HEK293T (cell line): ENCODE data around the gene CTNNA3.

Experiments
- CTCF ChIA-PET: fragments of 350-600 bp; formaldehyde crosslinking; extraction: SDS; loops from one replicate; lab custom pipeline; 2021; ENCODE audit warnings: antibody characterized with exemption, inconsistent platforms; lab: Yijun Ruan, JAX
- POLR2A ChIA-PET: fragments of 350-600 bp; formaldehyde crosslinking; extraction: SDS; loops from one replicate; lab custom pipeline; 2020; ENCODE audit warnings: antibody characterized with exemption, inconsistent platforms; lab: Yijun Ruan, JAX
- DNase-seq: peaks from one replicate; pipeline ENCODE4 v3.0.0; 2012; ENCODE audit warnings: mixed read lengths; ENCODE audit errors: extremely low spot score
- ARNT ChIP-seq: fragments of 450-650 bp; IDR thresholded peaks from 2 replicates; pipeline ENCODE4 v1.6.1; 2017; ENCODE audit warnings: mild to moderate bottlenecking
- BHLHE40 ChIP-seq: fragments of 450-650 bp; IDR thresholded peaks from 2 replicates; pipeline ENCODE4 v1.6.1; 2016; ENCODE audit warnings: mild to moderate bottlenecking, moderate library complexity, borderline replicate concordance
- CTBP1 ChIP-seq: fragments of 450-650 bp; IDR thresholded peaks from 2 replicates; pipeline ENCODE4 v1.6.1; 2016; ENCODE audit warnings: borderline replicate concordance
- ELF4 ChIP-seq: fragments of 450-650 bp; IDR thresholded peaks from 2 replicates; pipeline ENCODE4 v1.6.1; 2017; ENCODE audit warnings: antibody characterized with exemption
- FOXA1 ChIP-seq: fragments of 450-650 bp; IDR thresholded peaks from 2 replicates; pipeline ENCODE4 v1.6.1; 2016; ENCODE audit warnings: mild to moderate bottlenecking
- FOXK2 ChIP-seq: fragments of 450-650 bp; IDR thresholded peaks from 2 replicates; pipeline ENCODE4 v1.6.1; 2016; ENCODE audit warnings: mild to moderate bottlenecking
- FOXM1 ChIP-seq: fragments of 450-650 bp; IDR thresholded peaks from 2 replicates; pipeline ENCODE4 v1.6.1; 2017; ENCODE audit warnings: mild to moderate bottlenecking, borderline replicate concordance
- HDGF ChIP-seq: fragments of 450-650 bp; IDR thresholded peaks from 2 replicates; pipeline ENCODE4 v1.6.1; 2017; ENCODE audit warnings: antibody characterized with exemption, borderline replicate concordance
- L3MBTL2 ChIP-seq: fragments of 450-650 bp; conservative IDR thresholded peaks from 2 replicates; pipeline ENCODE4 v1.6.1; 2016; ENCODE audit warnings: mild to moderate bottlenecking
- LEF1 ChIP-seq: fragments of 450-650 bp; IDR thresholded peaks from 2 replicates; pipeline ENCODE4 v1.6.1; 2017; ENCODE audit warnings: mild to moderate bottlenecking, borderline replicate concordance
- NFRKB ChIP-seq: fragments of 450-650 bp; IDR thresholded peaks from 2 replicates; pipeline ENCODE4 v1.6.1; 2016; ENCODE audit warnings: mild to moderate bottlenecking, moderate library complexity
- SP1 ChIP-seq: fragments of 450-650 bp; IDR thresholded peaks from 2 replicates; pipeline ENCODE4 v1.6.1; 2017
- SUZ12 ChIP-seq: fragments of 450-650 bp; IDR thresholded peaks from 2 replicates; pipeline ENCODE4 v1.6.1; 2016; ENCODE audit warnings: mild to moderate bottlenecking
- TARDBP ChIP-seq: fragments of 450-650 bp; IDR thresholded peaks from 2 replicates; pipeline ENCODE4 v1.6.1; 2016
- ZNF384 ChIP-seq: fragments of 450-650 bp; IDR thresholded peaks from 2 replicates; pipeline ENCODE4 v1.6.1; 2016
- TF ChIP-seq, protein P1 (sequence below): fragments of 450-650 bp; IDR thresholded peaks from 2 replicates; pipeline ENCODE4 v1.6.1; 2016

The CTNNA3 gene

DNA sequence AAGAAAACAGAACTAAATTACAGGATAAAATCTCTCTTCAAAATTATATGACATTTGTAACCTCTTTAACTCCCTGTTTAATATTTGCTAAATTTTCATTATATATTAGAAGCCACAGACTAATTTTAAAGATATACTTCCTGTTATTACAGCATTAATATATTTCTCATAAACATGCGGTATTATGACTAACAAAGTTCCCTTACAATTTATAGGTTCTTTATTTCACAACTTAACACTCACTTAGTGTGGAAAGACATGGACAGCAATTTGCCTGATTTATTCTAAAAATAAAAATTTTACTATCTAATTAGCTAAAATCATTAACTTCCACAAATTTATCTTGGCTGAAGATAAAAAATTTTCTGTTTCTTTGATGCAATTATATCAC lies 29.0 kb downstream of the CTNNA3 start:
- no peak for DNase-seq
- ChIA-PET CTCF (interaction anchor here (0.6 to 0.7 kb wide), 2 partner anchors 113 to 211 kb away, joined by 4 to 9 read pairs; no protein-coding TSS in a partner anchor), POLR2A (no interaction called here)
- TF ChIP-seq FOXM1 (no peak), SUZ12 (no peak)

DNA sequence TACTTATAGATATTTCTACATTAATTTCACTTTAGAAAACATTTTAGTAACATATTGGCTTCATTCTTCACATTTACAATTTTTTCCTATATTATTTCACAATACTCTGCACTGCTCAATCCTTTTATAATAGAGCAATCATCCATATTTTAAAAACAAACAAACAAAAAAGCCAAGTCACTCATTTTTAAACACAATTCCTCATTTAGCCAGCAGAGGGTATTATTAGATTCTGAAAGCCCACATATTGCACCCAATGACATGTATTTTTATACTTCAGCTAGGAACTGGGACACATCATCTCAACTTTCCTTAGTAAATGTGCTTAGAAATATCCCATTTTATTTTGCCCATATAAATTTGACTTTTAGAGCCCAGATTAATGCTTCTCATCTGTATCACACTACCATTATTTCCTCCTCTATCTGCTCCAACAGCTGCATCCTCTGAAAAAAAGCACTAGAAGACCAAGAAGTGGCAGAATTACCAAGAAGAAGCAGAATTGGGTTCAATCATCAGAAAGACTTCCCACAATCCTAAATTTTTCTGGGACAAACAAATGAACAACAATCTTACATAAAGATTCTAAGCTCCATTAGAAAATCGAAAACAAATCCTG lies 29.5 kb downstream of the CTNNA3 start:
- DNase-seq: peak; percentile 17
- TF ChIP-seq, protein P1, sequence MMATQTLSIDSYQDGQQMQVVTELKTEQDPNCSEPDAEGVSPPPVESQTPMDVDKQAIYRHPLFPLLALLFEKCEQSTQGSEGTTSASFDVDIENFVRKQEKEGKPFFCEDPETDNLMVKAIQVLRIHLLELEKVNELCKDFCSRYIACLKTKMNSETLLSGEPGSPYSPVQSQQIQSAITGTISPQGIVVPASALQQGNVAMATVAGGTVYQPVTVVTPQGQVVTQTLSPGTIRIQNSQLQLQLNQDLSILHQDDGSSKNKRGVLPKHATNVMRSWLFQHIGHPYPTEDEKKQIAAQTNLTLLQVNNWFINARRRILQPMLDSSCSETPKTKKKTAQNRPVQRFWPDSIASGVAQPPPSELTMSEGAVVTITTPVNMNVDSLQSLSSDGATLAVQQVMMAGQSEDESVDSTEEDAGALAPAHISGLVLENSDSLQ: 0 out of 2 replicates have a peak, but pooled peaks have one; percentile 17
- no peak for TF ChIP-seq FOXM1
- TF ChIP-seq TARDBP: no peak
- no peak for TF ChIP-seq SP1
- no peak for TF ChIP-seq CTBP1
- TF ChIP-seq HDGF: no peak
- TF ChIP-seq ZNF384: no peak
- no peak for TF ChIP-seq ELF4
- TF ChIP-seq FOXA1: no peak
- POLR2A ChIA-PET: no interaction called here
- CTCF ChIA-PET: interaction anchor here (0.6 to 0.7 kb wide), 2 partner anchors 113 to 211 kb away, joined by 4 to 9 read pairs; no protein-coding TSS in a partner anchor

- POLR2A ChIA-PET: no interaction called here
- TF ChIP-seq, protein P1: peak; percentile 92
- no peak for TF ChIP-seq BHLHE40
- DNase-seq: peak; percentile 16
- CTCF ChIA-PET: interaction anchor here (0.8 kb wide), 1 partner anchor 114 kb away, joined by 5 read pairs; no protein-coding TSS in a partner anchor
Observed at GRCh38 chr10:67665491-67665890, 30.5 kb downstream of the CTNNA3 start.

DNA sequence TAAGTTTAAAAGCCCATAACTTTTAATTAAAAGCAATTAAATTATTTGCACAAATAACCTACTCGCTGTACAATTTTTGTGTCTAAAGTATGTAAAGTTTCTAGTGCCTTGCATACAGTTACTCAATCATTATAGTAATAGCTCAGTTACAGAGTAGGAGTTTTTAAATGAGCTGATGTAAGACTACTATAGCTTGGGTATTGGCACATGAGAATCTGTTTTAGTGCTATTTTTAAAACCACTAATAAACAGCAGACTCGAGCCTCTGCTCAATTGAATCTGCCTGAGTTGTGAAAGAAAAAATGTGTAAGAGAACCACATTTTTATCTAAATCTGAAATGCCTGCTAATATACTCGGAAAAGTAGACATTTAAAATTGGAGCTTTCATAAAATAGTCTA lies 31.1 kb downstream of the CTNNA3 start:
- no peak for TF ChIP-seq NFRKB
- TF ChIP-seq ARNT: no peak
- TF ChIP-seq SUZ12: no peak
- TF ChIP-seq TARDBP: no peak
- TF ChIP-seq ZNF384: no peak
- TF ChIP-seq, protein P1: no peak
- TF ChIP-seq ELF4: no peak
- no peak for TF ChIP-seq LEF1
- no peak for TF ChIP-seq HDGF
- TF ChIP-seq FOXK2: no peak
- TF ChIP-seq CTBP1: no peak
- no peak for TF ChIP-seq L3MBTL2
- TF ChIP-seq FOXM1: no peak
- no peak for TF ChIP-seq BHLHE40
- TF ChIP-seq SP1: no peak
- no peak for TF ChIP-seq FOXA1
- POLR2A ChIA-PET: no interaction called here
- no peak for DNase-seq
- CTCF ChIA-PET: interaction anchor here (0.8 kb wide), 1 partner anchor 115 kb away, joined by 5 read pairs; no protein-coding TSS in a partner anchor

GRCh38 chr10:67663449-67664087 lies 32.4 kb downstream of the CTNNA3 start:
- ChIA-PET CTCF (interaction anchor here (1.1 kb wide), 1 partner anchor 33 kb away, joined by 3 read pairs; no protein-coding TSS in a partner anchor), POLR2A (no interaction called here)
- TF ChIP-seq SUZ12: no peak
- TF ChIP-seq, protein P1: no peak
- no peak for TF ChIP-seq CTBP1
- TF ChIP-seq FOXK2: no peak
- no peak for TF ChIP-seq ARNT
- no peak for TF ChIP-seq ELF4
- no peak for TF ChIP-seq FOXM1
- TF ChIP-seq NFRKB: no peak
- no peak for TF ChIP-seq ZNF384
- no peak for DNase-seq

- ChIA-PET POLR2A (no interaction called here), CTCF (no interaction called here)
- no peak for TF ChIP-seq ARNT
- DNase-seq: no peak
Observed at GRCh38 chr10:67662415-67662814, 33.6 kb downstream of the CTNNA3 start.
